Left ventricle myocardium inferior (tissue), 1 donor: ENCODE measurements around the gene MRM2. TPM values are rescaled to one million over a fixed set of nuclear protein-coding genes. Genes with fewer than 3 reads are reported as not detected.

Experiments
- DNase-seq: peaks from one replicate; pipeline ENCODE4 v3.0.0-alpha.2; 2020
- H3K27ac ChIP-seq: fragments of 200-600 bp; replicated peaks from 2 replicates; pipeline ENCODE4 v1.8.0; 2021
- H3K27me3 ChIP-seq: fragments of 200-600 bp; 2 replicates; pipeline ENCODE4 v1.8.0; 2021; ENCODE audit warnings: low read depth
- H3K36me3 ChIP-seq: fragments of 200-600 bp; 2 replicates; pipeline ENCODE4 v1.8.0; 2021
- H3K4me1 ChIP-seq: fragments of 200-600 bp; 2 replicates; pipeline ENCODE4 v1.8.0; 2021
- H3K4me3 ChIP-seq: fragments of 200-600 bp; 2 replicates; pipeline ENCODE4 v1.8.0; 2021; ENCODE audit warnings: mild to moderate bottlenecking, moderate library complexity
- H3K9me3 ChIP-seq: fragments of 200-600 bp; replicated peaks from 2 replicates; pipeline ENCODE4 v1.8.0; 2021
- CTCF ChIP-seq: fragments of 200-600 bp; IDR thresholded peaks from 2 replicates; pipeline ENCODE4 v1.8.0; 2021; ENCODE audit warnings: antibody characterized with exemption, mild to moderate bottlenecking, borderline replicate concordance
- intact Hi-C: fragments of 100-400 bp; cut with micrococcal nuclease; formaldehyde crosslinking; loops from one replicate; pipeline ENCODE4 v1.11.0; 2022
- total RNA-seq: library from RNA; stranded (reverse); fragmentation: NEBNext Ultra II Directional; extraction: Animal tissue kit (Norgen Biotek cat#: 25700); gene quantifications from one replicate; pipeline ENCODE4 v1.2.1, GENCODE V29; 2021
- donor health status: DM: no; HTN: yes; CAD: no; lungs with severe emphysema.

MRM2 gene
- total RNA-seq, 1 donor from 2014 or later, result 19.9 TPM

DNA sequence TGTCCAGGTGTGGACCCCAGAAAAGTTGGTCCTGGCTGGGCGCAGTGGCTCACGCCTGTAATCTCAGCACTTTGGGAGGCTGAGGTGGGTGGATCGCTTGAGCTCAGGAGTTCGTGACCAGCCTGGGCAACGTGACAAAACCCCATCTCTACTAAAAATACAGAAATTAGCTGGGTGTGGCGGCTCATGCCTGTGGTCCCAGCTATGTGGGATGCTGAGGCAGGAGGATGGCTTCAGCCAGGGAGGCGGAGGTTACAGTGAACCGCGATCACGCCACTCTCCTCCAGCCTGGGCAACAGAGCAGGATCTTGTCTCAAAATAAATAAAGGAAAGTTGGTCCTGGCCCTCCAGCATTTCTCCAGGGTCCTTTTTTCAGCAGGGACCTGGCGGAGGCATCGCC, 1.5 kb upstream of the MRM2 start:
- DNase-seq, result no peak
- intact Hi-C loops, result no loop called here
- peaks cover 28% of the 10 kb centered on the region for H3K4me1 ChIP-seq
- H3K4me3 ChIP-seq, result no peak overlapping the region
- H3K27me3 ChIP-seq, result no peaks in the 10 kb centered on the region
- TF ChIP-seq CTCF, result no peak
- no peaks in the 10 kb centered on the region for H3K9me3 ChIP-seq
- H3K27ac ChIP-seq, result no peak overlapping the region
- peaks cover 10% of the 10 kb centered on the region for H3K36me3 ChIP-seq

DNA sequence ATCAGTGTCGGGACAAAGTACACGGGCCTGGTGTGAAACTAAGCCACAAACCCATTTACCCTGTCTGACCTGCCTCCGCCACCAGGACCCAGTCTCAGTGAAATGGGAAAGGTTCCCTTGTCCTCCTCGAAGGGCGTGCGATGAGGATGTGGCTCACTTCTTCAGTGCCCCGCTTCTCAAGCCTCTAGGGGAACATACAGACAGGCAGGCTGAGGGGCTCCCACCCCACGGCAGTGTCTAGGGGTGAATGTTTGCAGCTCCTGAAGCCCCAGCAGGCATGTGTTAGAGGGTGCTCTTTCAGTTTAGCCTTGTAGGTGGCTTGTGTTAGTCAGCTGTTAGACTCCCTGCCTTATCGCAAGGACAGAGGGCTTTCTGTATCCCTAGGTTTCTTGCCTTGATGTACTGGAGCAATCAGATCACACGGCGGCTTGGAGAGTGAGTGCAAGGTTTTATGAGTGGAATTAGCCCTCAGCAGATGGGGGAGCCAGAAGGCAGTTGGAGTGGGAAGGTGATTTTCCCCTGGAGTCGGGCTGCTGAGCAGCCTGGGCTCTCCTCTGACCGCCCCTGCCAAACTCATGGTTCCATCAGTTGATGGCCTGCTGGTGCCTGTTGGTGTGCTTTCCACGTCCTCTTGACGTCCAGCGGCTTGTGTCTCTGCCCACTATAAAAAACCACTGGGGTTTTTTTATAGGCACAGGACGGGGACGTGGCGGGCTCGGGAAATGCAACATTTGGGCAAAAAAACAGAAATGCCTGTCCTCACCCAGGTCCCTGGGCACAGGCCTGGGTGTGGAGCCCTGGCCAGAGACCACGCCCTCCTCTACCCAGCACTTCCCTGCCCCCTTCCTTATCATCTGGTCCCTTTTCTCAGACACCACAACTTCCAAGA, 780 bp upstream of the MRM2 start:
- Histone ChIP-seq H3K9me3 (no peaks in the 10 kb centered on the region), H3K36me3 (peaks cover 17% of the 10 kb centered on the region), H3K4me1 (peaks cover 26% of the 10 kb centered on the region), H3K27ac (peak overlapping the region; percentile 83), H3K27me3 (no peaks in the 10 kb centered on the region), H3K4me3 (peak overlapping the region; percentile 100)
- intact Hi-C loops, result no loop called here
- no peak for DNase-seq
- TF ChIP-seq CTCF, result no peak

- no peak overlapping the region for H3K27ac ChIP-seq
- H3K9me3 ChIP-seq, result no peaks in the 10 kb centered on the region
- peaks cover 49% of the 10 kb centered on the region for H3K36me3 ChIP-seq
- intact Hi-C loops, result no loop called here
- no peak for TF ChIP-seq CTCF
- DNase-seq, result no peak
- H3K4me1 ChIP-seq, result peaks cover 38% of the 10 kb centered on the region
- no peaks in the 10 kb centered on the region for H3K27me3 ChIP-seq
- no peak overlapping the region for H3K4me3 ChIP-seq
Observed at GRCh38 chr7:2239242-2239641, 2.8 kb downstream of the MRM2 start.

GRCh38 chr7:2237109-2237602, 4.8 kb downstream of the MRM2 start:
- Histone ChIP-seq H3K36me3 (peaks cover 51% of the 10 kb centered on the region), H3K9me3 (no peaks in the 10 kb centered on the region), H3K4me3 (no peak overlapping the region), H3K27ac (peak overlapping the region; percentile 30), H3K27me3 (no peaks in the 10 kb centered on the region), H3K4me1 (peaks cover 51% of the 10 kb centered on the region)
- intact Hi-C loops, result no loop called here
- TF ChIP-seq CTCF, result no peak
- no peak for DNase-seq

- intact Hi-C loops, result no loop called here
- Histone ChIP-seq H3K36me3 (peaks cover 56% of the 10 kb centered on the region), H3K27me3 (no peaks in the 10 kb centered on the region), H3K27ac (no peak overlapping the region), H3K4me1 (peaks cover 55% of the 10 kb centered on the region), H3K9me3 (no peaks in the 10 kb centered on the region), H3K4me3 (no peak overlapping the region)
- no peak for TF ChIP-seq CTCF
- DNase-seq, result no peak
Observed at GRCh38 chr7:2233926-2234325, 8.1 kb downstream of the MRM2 start.
